Stromal cell of bone marrow (primary cell): Measurements from ENCODE around the gene EGLN2.
"Not testable (repeated sequence)": the region's sequence is repeated elsewhere in the genome, so short reads cannot be mapped to it uniquely, and the experiment has no call there.

Source experiments
- DNase-seq: peaks from one replicate; pipeline ENCODE4 v3.0.0-alpha.2; 2012; ENCODE audit warnings: low read depth

EGLN2 gene

GRCh38 chr19:40798683-40799557 lies at the start of gene EGLN2:
Gene EGLN2 (plus strand): TSS chr19:40799191. CDS start chr19:40800573, 1,382 bp downstream.
- DNase-seq, result peak; percentile 100

- DNase-seq, result peak; percentile 99
Observed at GRCh38 chr19:40750058-40750873, 48.7 kb upstream of the EGLN2 start, which contains the start of gene ACTMAP. Gene ACTMAP (minus strand): TSS chr19:40750477. CDS start chr19:40749803, 674 bp downstream.

GRCh38 chr19:40750874-40751537 lies 48.0 kb upstream of the EGLN2 start, which contains the start of gene SNRPA:
Gene SNRPA (plus strand): TSS chr19:40751203. CDS start chr19:40751409, 206 bp downstream.
- DNase-seq, result peak; percentile 97

GRCh38 chr19:40752257-40752781 lies 46.7 kb upstream of the EGLN2 start:
- DNase-seq, result no peak

- DNase-seq, result no peak
Observed at GRCh38 chr19:40754611-40755247, 44.3 kb upstream of the EGLN2 start.

- DNase-seq, result no peak
Observed at GRCh38 chr19:40755248-40755624, 43.8 kb upstream of the EGLN2 start.

- no peak for DNase-seq
Observed at GRCh38 chr19:40755791-40756190, 43.2 kb upstream of the EGLN2 start.

GRCh38 chr19:40756502-40757110 lies 42.4 kb upstream of the EGLN2 start:
- no peak for DNase-seq

GRCh38 chr19:40758491-40758890 lies 40.5 kb upstream of the EGLN2 start:
- DNase-seq, result no peak

- DNase-seq, result no peak
Observed at GRCh38 chr19:40759352-40759751, 39.6 kb upstream of the EGLN2 start.

GRCh38 chr19:40762754-40763470 lies 36.1 kb upstream of the EGLN2 start:
- no peak for DNase-seq

- no peak for DNase-seq
Observed at GRCh38 chr19:40763526-40763925, 35.5 kb upstream of the EGLN2 start.

GRCh38 chr19:40763963-40764362 lies 35.0 kb upstream of the EGLN2 start:
- no peak for DNase-seq

GRCh38 chr19:40766385-40766784 lies 32.6 kb upstream of the EGLN2 start:
- DNase-seq, result not testable (repeated sequence)

- DNase-seq, result no peak
Observed at GRCh38 chr19:40768869-40769268, 30.1 kb upstream of the EGLN2 start.

GRCh38 chr19:40771101-40771862 lies 27.7 kb upstream of the EGLN2 start:
- not testable (repeated sequence) for DNase-seq

- DNase-seq, result no peak
Observed at GRCh38 chr19:40774916-40775631, 23.9 kb upstream of the EGLN2 start, which contains the start of gene MIA. Gene MIA (plus strand): TSS chr19:40775521. CDS start chr19:40775543, 22 bp downstream.

- no peak for DNase-seq
Observed at GRCh38 chr19:40775632-40776022, 23.4 kb upstream of the EGLN2 start.

GRCh38 chr19:40776364-40776763 lies 22.6 kb upstream of the EGLN2 start:
- DNase-seq, result no peak
